ENCODE measurements around the gene EMSY.

- no peak for TF ChIP-seq CTCF (IDR thresholded peaks at IDR 0.05; ENCODE audit: insufficient read depth, low read length, poor library complexity, severe bottlenecking)
- no peak for TF ChIP-seq EZH2phosphoT487 (conservative IDR thresholded peaks at IDR 0.05; ENCODE audit: low read length)
Measured at GRCh38 chr11:76543006-76543703, 98.3 kb downstream of the EMSY start.

Data from SU-DHL-6 (cell line).